Stimulated activated naive CD8-positive, alpha-beta T cell treated with anti-CD3 and anti-CD28 coated beads, Interleukin-15, Interleukin-2, amounts not matched to agents 100 U/mL and 50 U/mL, for 24 hours (primary cell): ENCODE data around the gene KIF26B.

Experiments used
- ATAC-seq: fragments of 150-1000 bp; cut with Tn5 transposase; one replicate; pipeline ENCODE4 v1.10.0; 2021
- DNase-seq: peaks from one replicate; pipeline ENCODE4 v3.0.0; 2021

KIF26B gene

GRCh38 chr1:245512181-245512888 is 357.6 kb downstream of the KIF26B start:
- DNase-seq (no peak), ATAC-seq (no peak)

- DNase-seq (peak; percentile 4), ATAC-seq (no peak)
Observed at GRCh38 chr1:245512980-245513578, 358.3 kb downstream of the KIF26B start.

- ATAC-seq = no peak
- no peak for DNase-seq
Observed at GRCh38 chr1:245516284-245516759, 361.5 kb downstream of the KIF26B start.

GRCh38 chr1:245520611-245521010 is 365.8 kb downstream of the KIF26B start:
- ATAC-seq (no peak), DNase-seq (no peak)

GRCh38 chr1:245526141-245526540 is 371.4 kb downstream of the KIF26B start:
- DNase-seq (no peak), ATAC-seq (no peak)

GRCh38 chr1:245528258-245528635 is 373.5 kb downstream of the KIF26B start:
- no peak for DNase-seq
- ATAC-seq = no peak

- ATAC-seq = no peak
- DNase-seq = no peak
Observed at GRCh38 chr1:245530937-245531336, 376.2 kb downstream of the KIF26B start.

- DNase-seq (no peak), ATAC-seq (no peak)
Observed at GRCh38 chr1:245537992-245538391, 383.2 kb downstream of the KIF26B start.

GRCh38 chr1:245538671-245539070 is 383.9 kb downstream of the KIF26B start:
- ATAC-seq = no peak
- no peak for DNase-seq

- no peak for ATAC-seq
Observed at GRCh38 chr1:245541369-245541768, 386.6 kb downstream of the KIF26B start.

GRCh38 chr1:245542365-245542764 is 387.6 kb downstream of the KIF26B start:
- DNase-seq = no peak

More at GRCh38 chr1:245541369-245541768, 386.6 kb downstream of the KIF26B start:
- no peak for DNase-seq

GRCh38 chr1:245544236-245544635 is 389.5 kb downstream of the KIF26B start:
- no peak for ATAC-seq
- no peak for DNase-seq

More at GRCh38 chr1:245542365-245542764, 387.6 kb downstream of the KIF26B start:
- ATAC-seq = no peak

- ATAC-seq = no peak
Observed at GRCh38 chr1:245546875-245547274, 392.1 kb downstream of the KIF26B start.

GRCh38 chr1:245549996-245550719 is 395.4 kb downstream of the KIF26B start:
- no peak for ATAC-seq
- no peak for DNase-seq

More at GRCh38 chr1:245546875-245547274, 392.1 kb downstream of the KIF26B start:
- no peak for DNase-seq

GRCh38 chr1:245550720-245551043 is 395.9 kb downstream of the KIF26B start:
- no peak for ATAC-seq
- DNase-seq = no peak

- no peak for DNase-seq
Observed at GRCh38 chr1:245551536-245551935, 396.8 kb downstream of the KIF26B start.

GRCh38 chr1:245552331-245552730 is 397.5 kb downstream of the KIF26B start:
- no peak for DNase-seq
- ATAC-seq = no peak

More at GRCh38 chr1:245551536-245551935, 396.8 kb downstream of the KIF26B start:
- ATAC-seq = no peak

- no peak for DNase-seq
- no peak for ATAC-seq
Observed at GRCh38 chr1:245556057-245556456, 401.3 kb downstream of the KIF26B start.

- ATAC-seq (no peak), DNase-seq (no peak)
Observed at GRCh38 chr1:245558069-245558468, 403.3 kb downstream of the KIF26B start.

GRCh38 chr1:245560316-245560859 is 405.6 kb downstream of the KIF26B start:
- DNase-seq (no peak), ATAC-seq (no peak)

- ATAC-seq = no peak
- DNase-seq = no peak
Observed at GRCh38 chr1:245561665-245562234, 407.0 kb downstream of the KIF26B start.

GRCh38 chr1:245566134-245566533 is 411.3 kb downstream of the KIF26B start:
- no peak for DNase-seq
- ATAC-seq = no peak
